Astrocyte (in vitro differentiated cells and primary cell): ENCODE data around the gene KRTAP7-1.
A peak's percentile ranks its signal among the peaks of the same experiment; 100 is the strongest.

Source experiments
- EZH2 ChIP-seq: IDR thresholded peaks from 2 replicates; pipeline ENCODE4 v1.6.1; 2012; ENCODE audit warnings: mild to moderate bottlenecking, low read length, inconsistent platforms; ENCODE audit not compliant: insufficient read depth
- TF ChIP-seq, protein P1 (sequence below): IDR thresholded peaks from 2 replicates; pipeline ENCODE4 v1.5.1; 2011; ENCODE audit warnings: low read depth, mild to moderate bottlenecking, inconsistent platforms, low read length, moderate library complexity; ENCODE audit not compliant: insufficient read depth

DNA sequence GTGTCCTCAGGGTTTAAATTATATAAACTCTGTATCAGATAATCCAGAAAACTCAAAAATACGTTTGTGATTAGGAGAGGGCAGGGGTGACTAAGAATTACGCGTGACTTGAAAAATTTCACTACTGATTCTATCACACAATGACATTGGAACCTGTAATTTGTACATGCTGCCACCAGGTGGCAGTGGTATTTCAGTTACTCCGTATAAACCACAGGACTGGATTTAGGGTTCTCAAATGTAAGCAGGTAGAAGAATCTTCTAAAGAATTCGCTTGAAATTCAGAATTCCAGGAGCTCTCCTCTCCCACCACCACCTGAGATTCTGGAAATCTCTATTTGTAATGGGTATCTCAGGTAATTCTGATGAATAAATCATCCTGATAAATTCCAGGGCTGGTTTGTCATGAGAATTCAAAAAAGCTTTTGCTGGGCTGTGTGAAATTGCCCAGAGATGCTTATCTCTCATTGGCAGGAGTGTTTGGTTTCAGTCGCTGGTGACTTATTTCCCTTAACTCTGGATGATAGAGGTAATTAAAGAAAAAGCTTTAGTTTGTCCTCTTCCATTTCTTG lies 1.7 kb upstream of the KRTAP7-1 start:
- TF ChIP-seq, protein P1, sequence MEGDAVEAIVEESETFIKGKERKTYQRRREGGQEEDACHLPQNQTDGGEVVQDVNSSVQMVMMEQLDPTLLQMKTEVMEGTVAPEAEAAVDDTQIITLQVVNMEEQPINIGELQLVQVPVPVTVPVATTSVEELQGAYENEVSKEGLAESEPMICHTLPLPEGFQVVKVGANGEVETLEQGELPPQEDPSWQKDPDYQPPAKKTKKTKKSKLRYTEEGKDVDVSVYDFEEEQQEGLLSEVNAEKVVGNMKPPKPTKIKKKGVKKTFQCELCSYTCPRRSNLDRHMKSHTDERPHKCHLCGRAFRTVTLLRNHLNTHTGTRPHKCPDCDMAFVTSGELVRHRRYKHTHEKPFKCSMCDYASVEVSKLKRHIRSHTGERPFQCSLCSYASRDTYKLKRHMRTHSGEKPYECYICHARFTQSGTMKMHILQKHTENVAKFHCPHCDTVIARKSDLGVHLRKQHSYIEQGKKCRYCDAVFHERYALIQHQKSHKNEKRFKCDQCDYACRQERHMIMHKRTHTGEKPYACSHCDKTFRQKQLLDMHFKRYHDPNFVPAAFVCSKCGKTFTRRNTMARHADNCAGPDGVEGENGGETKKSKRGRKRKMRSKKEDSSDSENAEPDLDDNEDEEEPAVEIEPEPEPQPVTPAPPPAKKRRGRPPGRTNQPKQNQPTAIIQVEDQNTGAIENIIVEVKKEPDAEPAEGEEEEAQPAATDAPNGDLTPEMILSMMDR, result peak; percentile 30
- no peak for TF ChIP-seq EZH2
